GM12864 (cell line): ENCODE measurements around the gene ABCG1.

Source experiments
- DNase-seq: peaks from one replicate; pipeline ENCODE4 v3.0.0-alpha.2; 2011; ENCODE audit warnings: low read depth
- H3K4me3 ChIP-seq: 2 replicates; pipeline ENCODE4 v1.5.1; 2011; ENCODE audit warnings: mild to moderate bottlenecking, low read depth, low read length, control low read depth
- TF ChIP-seq, protein P1 (sequence below): IDR thresholded peaks from 2 replicates; pipeline ENCODE4 v1.5.1; 2011; ENCODE audit warnings: low read depth, mild to moderate bottlenecking, moderate library complexity, low read length, control low read depth, inconsistent platforms; ENCODE audit errors: missing control alignments

Gene ABCG1

DNA sequence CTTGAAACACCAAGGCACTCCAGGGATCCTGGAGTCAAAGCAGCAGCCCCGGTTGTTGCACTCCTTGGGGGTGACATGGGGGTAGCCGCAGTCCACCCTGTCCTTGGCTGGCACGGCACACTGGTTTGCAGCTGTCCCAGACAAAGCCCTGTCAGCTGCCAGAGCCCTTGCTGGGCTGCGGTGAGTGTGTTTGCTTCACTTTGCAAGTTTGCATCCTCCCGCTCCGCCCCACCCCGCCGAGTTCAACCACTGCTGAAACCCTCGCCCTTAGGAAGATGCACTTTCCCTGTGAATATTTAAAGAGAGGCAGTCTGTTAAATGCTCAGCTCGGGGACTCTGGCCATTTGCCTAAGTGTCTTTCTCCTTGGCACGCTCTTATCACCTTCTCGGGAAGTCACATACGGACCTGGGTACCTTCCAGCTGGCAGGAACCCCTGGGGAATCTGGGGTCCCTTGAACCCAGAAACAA, 94.6 kb downstream of the ABCG1 start:
- no peak overlapping the region for H3K4me3 ChIP-seq
- TF ChIP-seq, protein P1, sequence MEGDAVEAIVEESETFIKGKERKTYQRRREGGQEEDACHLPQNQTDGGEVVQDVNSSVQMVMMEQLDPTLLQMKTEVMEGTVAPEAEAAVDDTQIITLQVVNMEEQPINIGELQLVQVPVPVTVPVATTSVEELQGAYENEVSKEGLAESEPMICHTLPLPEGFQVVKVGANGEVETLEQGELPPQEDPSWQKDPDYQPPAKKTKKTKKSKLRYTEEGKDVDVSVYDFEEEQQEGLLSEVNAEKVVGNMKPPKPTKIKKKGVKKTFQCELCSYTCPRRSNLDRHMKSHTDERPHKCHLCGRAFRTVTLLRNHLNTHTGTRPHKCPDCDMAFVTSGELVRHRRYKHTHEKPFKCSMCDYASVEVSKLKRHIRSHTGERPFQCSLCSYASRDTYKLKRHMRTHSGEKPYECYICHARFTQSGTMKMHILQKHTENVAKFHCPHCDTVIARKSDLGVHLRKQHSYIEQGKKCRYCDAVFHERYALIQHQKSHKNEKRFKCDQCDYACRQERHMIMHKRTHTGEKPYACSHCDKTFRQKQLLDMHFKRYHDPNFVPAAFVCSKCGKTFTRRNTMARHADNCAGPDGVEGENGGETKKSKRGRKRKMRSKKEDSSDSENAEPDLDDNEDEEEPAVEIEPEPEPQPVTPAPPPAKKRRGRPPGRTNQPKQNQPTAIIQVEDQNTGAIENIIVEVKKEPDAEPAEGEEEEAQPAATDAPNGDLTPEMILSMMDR = no peak
- DNase-seq = no peak

DNA sequence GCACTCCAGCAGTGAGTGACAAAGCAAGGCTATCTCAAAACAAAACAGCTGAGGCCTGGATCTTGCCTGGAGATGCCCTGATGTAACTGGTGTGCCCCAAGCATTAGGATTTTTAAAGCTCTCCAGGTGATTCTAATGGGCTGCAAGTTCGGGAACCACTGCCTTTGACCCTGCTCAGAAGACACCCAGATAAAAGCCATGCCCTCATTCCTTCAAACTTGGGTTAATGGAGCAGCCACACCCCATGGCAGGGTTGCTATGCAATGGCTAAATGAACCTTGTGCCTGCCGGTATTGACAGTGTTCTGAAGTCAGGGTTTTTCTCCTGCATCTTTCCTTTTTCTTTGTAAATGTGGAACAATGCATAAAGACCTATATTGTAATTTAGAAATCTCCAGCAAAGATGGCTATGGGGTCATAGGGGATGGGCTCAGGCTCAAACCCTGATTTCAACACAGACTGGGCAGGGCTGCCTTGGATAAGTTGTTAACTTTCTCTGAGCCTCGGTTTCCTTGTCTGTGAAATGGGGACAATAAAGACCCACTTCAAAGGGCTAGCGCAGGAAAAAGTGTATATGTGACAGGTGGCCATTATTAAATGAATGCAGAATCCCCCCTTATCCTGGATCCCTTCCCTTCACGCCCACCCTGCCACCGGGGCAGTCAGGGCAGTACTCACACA, 95.8 kb downstream of the ABCG1 start:
- H3K4me3 ChIP-seq = no peak overlapping the region
- TF ChIP-seq, protein P1 = no peak
- DNase-seq = no peak

DNA sequence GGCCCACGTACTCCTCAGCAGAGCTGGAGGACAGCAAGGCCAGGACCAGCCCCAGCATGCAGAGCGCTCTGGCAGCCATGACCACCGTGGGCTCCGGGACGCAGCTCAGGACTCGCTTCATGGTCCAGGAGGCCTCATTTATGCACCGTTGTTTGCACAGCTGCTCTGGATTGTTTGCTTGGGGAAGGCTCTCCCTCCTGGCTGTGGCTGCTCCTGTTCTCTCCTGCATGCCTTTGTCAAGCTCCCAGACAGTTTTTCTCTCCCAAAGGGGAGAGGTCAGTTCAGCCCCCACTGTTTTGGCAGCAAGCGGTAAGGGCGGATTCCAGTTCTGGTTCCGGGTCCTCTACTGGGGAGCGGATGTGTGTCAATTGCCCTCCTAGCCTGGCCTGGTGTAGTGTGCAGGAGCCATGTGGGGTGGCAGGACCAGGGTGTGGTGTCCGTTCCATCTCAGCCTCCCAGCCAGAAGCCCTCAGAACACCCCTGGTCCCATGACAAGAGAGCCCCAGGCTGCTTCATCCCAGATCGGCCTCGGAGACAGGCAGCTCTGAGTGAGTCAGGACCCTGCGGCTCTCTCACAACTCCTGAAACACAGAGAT, 96.5 kb downstream of the ABCG1 start, which contains the start of gene TFF3:
TFF3 (minus strand) TSS at position 114 of the 596 bp plus-strand sequence; CDS start at position 79, 35 bp downstream.
- DNase-seq = no peak
- TF ChIP-seq, protein P1 = no peak
- no peak within 1 kb of the TSS for H3K4me3 ChIP-seq

DNA sequence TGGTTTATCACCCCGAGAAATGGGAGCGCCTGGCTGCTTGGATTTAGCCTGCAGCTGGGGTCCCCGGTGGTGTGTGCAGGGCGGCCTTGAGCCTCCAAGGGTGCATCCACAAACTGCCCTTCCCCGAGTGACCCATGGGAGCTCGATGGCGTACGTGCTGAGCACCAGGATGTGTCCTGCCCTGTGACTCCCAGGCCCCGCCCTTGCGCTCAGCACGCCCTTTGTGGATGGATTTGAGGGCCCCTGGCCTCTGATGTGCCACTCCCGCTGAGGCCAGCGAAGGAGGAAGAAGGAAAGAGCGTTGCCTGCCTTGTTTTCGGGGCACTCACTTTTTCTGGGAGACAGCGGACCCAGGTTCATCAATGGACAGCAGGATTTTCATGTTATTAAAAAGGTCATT, 98.0 kb downstream of the ABCG1 start:
- no peak overlapping the region for H3K4me3 ChIP-seq
- DNase-seq = no peak
- TF ChIP-seq, protein P1 = no peak

DNA sequence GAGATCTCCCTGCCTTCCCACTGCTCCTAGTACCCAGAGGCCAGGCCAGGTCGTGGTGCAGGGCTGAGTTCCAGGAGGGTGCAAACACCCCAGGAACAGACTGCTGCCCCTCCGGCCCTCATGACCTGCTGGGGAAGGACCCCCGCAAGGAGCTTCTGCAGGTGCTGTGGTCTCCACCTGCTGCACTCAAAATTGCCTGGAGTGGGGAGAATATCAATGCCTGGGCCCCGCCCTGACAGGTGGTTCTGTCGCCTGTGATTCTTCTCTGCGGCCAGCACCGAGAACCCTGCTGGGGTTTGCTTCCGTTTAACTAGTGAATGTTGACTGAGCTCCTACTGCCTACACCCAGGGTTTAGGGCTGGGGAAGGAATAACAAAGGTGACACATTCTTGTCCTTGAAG, 98.4 kb downstream of the ABCG1 start:
- H3K4me3 ChIP-seq = no peak overlapping the region
- no peak for DNase-seq
- TF ChIP-seq, protein P1 = no peak

DNA sequence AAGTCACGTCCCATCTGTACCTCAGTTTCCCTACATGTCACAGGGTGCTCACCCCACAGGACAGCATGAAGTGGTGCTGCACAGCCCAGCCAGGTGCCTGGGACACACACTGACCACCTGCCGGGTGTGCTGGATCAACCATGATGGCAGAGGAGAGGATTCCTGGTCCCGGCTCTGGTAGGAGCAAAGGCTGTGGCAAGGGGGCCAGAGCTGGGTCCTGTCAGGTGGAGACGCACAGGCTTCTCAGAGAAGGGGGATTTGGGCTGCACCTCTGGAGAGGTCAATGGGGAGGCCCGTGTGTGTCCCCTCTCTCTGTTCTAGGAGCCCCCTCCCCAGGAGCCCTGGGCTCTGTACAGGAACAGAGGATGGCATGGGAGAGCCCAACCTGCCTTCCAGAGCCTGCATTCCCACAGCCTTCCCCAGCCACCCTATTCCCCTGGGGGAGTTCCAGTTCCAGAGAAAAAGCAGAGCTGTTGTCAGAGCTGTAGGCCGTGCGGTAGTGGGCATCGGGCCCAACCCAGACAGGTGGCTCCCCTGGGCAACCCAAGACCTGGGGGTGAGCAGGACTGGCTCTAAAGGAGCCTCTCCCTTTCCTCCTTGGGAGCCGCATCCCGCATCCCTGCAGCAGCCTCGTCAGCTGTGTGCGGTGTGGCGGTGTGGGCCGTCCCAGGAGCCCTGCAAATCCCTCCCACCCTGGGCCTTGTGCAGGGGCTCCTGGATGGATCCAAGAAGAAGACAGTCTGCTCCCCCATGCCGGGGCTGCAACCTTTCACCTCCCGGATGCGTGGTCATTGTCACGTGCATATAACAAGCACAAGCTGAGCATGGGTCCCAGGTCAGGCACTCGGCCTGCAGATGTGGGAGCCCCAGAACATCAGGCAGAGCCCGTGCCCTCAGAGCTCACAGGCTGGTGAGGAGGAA, 99.1 kb downstream of the ABCG1 start:
- no peak for DNase-seq
- TF ChIP-seq, protein P1 = no peak

More for the DNA sequence above, 99.1 kb downstream of the ABCG1 start:
- no peak overlapping the region for H3K4me3 ChIP-seq
